Trophoblast cell (in vitro differentiated cells and primary cell): ENCODE data around the gene CFDP1.

Experiments
- DNase-seq, 2 donors: peaks; one replicate each; pipeline ENCODE4 v3.0.0-alpha.2; 2016
- H2AFZ ChIP-seq: 2 replicates; pipeline ENCODE4 v1.6.1; 2013; ENCODE audit warnings: low read length, moderate library complexity, mild to moderate bottlenecking; ENCODE audit not compliant: insufficient read depth, poor library complexity
- H2AK5ac ChIP-seq: 2 replicates; pipeline ENCODE4 v1.6.1; 2013; ENCODE audit warnings: mild to moderate bottlenecking, low read length
- H2BK120ac ChIP-seq: 2 replicates; pipeline ENCODE4 v1.6.1; 2013; ENCODE audit warnings: low read length, mild to moderate bottlenecking, moderate library complexity; ENCODE audit not compliant: insufficient read depth, poor library complexity
- H2BK12ac ChIP-seq: 2 replicates; pipeline ENCODE4 v1.6.1; 2013; ENCODE audit warnings: mild to moderate bottlenecking, low read length, moderate library complexity
- H2BK5ac ChIP-seq: 2 replicates; pipeline ENCODE4 v1.6.1; 2013; ENCODE audit warnings: low read length, low read depth, moderate library complexity, mild to moderate bottlenecking; ENCODE audit not compliant: poor library complexity
- H3K14ac ChIP-seq: 2 replicates; pipeline ENCODE4 v1.6.1; 2013; ENCODE audit warnings: mild to moderate bottlenecking, low read length
- H3K18ac ChIP-seq: 2 replicates; pipeline ENCODE4 v1.6.1; 2013; ENCODE audit warnings: mild to moderate bottlenecking, low read length
- H3K23ac ChIP-seq: 2 replicates; pipeline ENCODE4 v1.6.1; 2013; ENCODE audit warnings: low read length
- H3K27ac ChIP-seq: 2 replicates; pipeline ENCODE4 v1.5.1; 2013; ENCODE audit warnings: low read depth, mild to moderate bottlenecking, inconsistent platforms, low read length, moderate library complexity
- H3K27me3 ChIP-seq: 2 replicates; pipeline ENCODE4 v1.6.1; 2013; ENCODE audit warnings: inconsistent platforms, mild to moderate bottlenecking, low read length, moderate library complexity; ENCODE audit not compliant: insufficient read depth
- H3K36me3 ChIP-seq, 2 experiments: 1 replicate in 1 of 2; 2 replicates in 1 of 2; pipeline ENCODE4 v1.6.1; 2013; ENCODE audit warnings: low read length in 2 of 2, mild to moderate bottlenecking in 2 of 2, moderate library complexity in 1 of 2; ENCODE audit not compliant: insufficient read depth in 2 of 2, control insufficient read depth in 1 of 2
- H3K4ac ChIP-seq: 2 replicates; pipeline ENCODE4 v1.6.1; 2013; ENCODE audit warnings: low read depth, mild to moderate bottlenecking, low read length, moderate library complexity
- H3K4me1 ChIP-seq, 2 experiments: 1 replicate in 1 of 2; 2 replicates in 1 of 2; pipeline ENCODE4 v1.6.1; 2013; ENCODE audit warnings: low read length in 2 of 2, mild to moderate bottlenecking in 2 of 2, moderate library complexity in 1 of 2; ENCODE audit not compliant: insufficient read depth in 2 of 2, control insufficient read depth in 1 of 2
- H3K4me2 ChIP-seq: 2 replicates; pipeline ENCODE4 v1.6.1; 2013; ENCODE audit warnings: inconsistent platforms, mild to moderate bottlenecking, low read length, moderate library complexity
- H3K4me3 ChIP-seq: 2 replicates; pipeline ENCODE4 v1.5.1; 2013; ENCODE audit warnings: mild to moderate bottlenecking, low read depth, low read length, inconsistent platforms
- H3K79me1 ChIP-seq: one replicate; pipeline ENCODE4 v1.6.1; 2013; ENCODE audit warnings: low read length
- H3K79me2 ChIP-seq: 2 replicates; pipeline ENCODE4 v1.6.1; 2013; ENCODE audit warnings: low read length, mild to moderate bottlenecking; ENCODE audit not compliant: control insufficient read depth, insufficient read depth, poor library complexity
- H3K9ac ChIP-seq: 2 replicates; pipeline ENCODE4 v1.6.1; 2013; ENCODE audit warnings: mild to moderate bottlenecking, low read length
- H3K9me3 ChIP-seq: 2 replicates; pipeline ENCODE4 v1.6.1; 2013; ENCODE audit warnings: low read depth, mild to moderate bottlenecking, control low read depth, inconsistent platforms, low read length; ENCODE audit not compliant: insufficient read depth
- H4K12ac ChIP-seq: 2 replicates; pipeline ENCODE4 v1.6.1; 2013; ENCODE audit warnings: low read depth, mild to moderate bottlenecking, low read length, moderate library complexity
- H4K8ac ChIP-seq: 2 replicates; pipeline ENCODE4 v1.6.1; 2013; ENCODE audit warnings: low read depth, mild to moderate bottlenecking, low read length, moderate library complexity
- H4K91ac ChIP-seq: one replicate; pipeline ENCODE4 v1.6.1; 2013; ENCODE audit warnings: low read depth, mild to moderate bottlenecking, low read length, moderate library complexity
- WGBS: extraction: QIAGEN DNeasy Blood & Tissue Kit; methylation state at CpG from one replicate; pipeline ENCODE4 v1.1.7; 2013; ENCODE audit warnings: missing lambda C conversion rate; ENCODE audit not compliant: insufficient read length, insufficient coverage; ENCODE audit errors: extremely low coverage; 5-methylcytosine and 5-hydroxymethylcytosine counted together

CFDP1 gene

DNA sequence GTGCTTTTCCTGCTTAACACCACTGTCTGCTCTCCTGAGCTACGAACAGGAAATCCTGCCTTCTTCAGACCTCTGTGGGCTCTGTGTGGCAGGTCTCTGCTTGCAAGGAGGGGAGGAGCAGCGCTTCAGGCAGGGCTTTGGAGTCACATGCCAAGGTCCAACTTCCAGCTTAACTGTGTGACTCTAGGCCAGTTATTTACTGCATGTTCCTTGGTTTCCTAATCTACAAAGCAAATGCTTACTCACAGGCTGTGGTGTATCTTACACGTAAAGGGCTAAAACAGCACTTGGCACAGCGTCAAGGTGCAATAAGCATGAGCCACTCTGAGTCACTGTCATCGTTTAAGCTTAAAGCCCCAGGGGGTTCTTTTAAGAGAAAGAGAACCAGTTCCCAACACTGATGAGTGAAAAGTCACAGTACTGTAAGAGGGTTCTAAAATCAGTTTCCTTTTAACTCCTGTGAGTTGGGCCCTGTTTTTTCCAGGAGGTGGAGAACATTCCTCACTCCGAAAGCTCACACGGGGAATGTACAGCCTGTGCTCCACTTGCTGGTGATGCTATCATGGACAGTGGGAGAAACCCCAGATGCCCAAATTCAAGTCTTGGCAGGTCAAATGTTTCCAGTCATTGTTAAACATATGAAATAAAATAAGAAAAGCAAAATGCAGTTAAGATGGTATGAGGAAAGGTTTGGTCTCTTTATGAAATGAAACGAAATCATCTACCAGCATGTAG lies 127.8 kb downstream of the CFDP1 start:
- Histone ChIP-seq H3K4me2 (peak overlapping the region; percentile 1), H3K18ac (no peak overlapping the region), H2AFZ (no peak overlapping the region), H4K91ac (peak overlapping the region; percentile 50), H3K14ac (no peak overlapping the region), H3K9me3 (no peaks in the 10 kb centered on the region), H3K79me2 (peaks cover 7% of the 10 kb centered on the region), H3K27ac (peak overlapping the region; percentile 89), H3K79me1 (peaks cover 21% of the 10 kb centered on the region), H4K12ac (no peak overlapping the region), H2BK5ac (peak overlapping the region; percentile 85), H4K8ac (peak overlapping the region; percentile 30), H3K27me3 (no peaks in the 10 kb centered on the region), H3K36me3 (peaks cover 5% of the 10 kb centered on the region in 2 experiments), H3K9ac (no peak overlapping the region), H2BK12ac (peak overlapping the region; percentile 85), H3K4me3 (no peak overlapping the region), H2BK120ac (peak overlapping the region; percentile 75), H2AK5ac (no peak overlapping the region), H3K4ac (no peak overlapping the region), H3K4me1 (peaks cover 24 to 33% of the 10 kb centered on the region in 2 experiments), H3K23ac (no peak overlapping the region)
- WGBS: no CpG with 5 or more reads among the region's 8 CpGs
- peak; percentile 96 to 99 for DNase-seq

DNA sequence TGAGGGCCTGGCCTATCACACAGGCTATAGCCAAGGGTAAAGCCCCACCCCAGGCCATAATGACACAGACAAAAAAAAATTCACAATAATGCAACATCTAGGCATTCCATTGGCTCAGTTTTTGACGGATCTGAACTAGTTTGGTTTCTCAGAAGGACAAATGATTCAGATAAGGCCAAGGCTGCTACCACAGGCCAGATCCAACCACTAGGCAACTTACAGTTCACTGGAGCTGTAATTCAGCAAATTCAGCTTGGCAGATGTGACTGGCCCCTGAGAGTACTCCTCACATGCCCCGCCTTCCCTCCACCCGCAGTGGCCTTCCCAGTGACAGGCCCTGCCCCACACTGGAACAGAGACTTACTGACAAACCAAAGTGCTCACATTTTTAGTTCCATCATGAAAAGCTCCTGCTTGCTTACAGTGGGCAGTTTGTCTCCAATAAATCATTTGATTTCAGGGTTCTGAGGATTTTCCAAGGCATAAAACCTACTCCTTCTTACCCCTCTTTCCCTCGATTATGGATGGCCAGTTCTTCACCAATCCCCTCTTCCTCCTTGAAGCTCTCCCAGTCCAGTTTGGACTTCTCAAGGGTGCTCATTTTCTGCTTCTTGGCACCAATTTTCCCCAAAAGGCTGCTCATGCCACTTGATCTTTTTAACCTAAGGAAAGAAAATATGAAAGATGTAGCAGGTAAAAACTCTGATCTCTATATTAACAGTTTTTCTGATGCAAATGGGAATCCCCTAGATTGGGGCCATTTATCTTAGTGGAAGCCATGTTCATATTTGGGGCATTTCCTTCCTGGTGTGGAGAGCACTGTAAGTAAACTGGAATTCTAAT lies 128.6 kb downstream of the CFDP1 start:
- no peak overlapping the region for H3K9ac ChIP-seq
- peaks cover 24 to 30% of the 10 kb centered on the region in 2 experiments for H3K4me1 ChIP-seq
- DNase-seq: peak; percentile 92 to 95
- H3K27me3 ChIP-seq: no peaks in the 10 kb centered on the region
- no peak overlapping the region for H3K4me3 ChIP-seq
- H4K91ac ChIP-seq: peak overlapping the region; percentile 85
- H2AK5ac ChIP-seq: peak overlapping the region; percentile 79
- H3K9me3 ChIP-seq: no peaks in the 10 kb centered on the region
- H3K14ac ChIP-seq: peak overlapping the region; percentile 94
- peak overlapping the region; percentile 71 for H4K12ac ChIP-seq
- peak overlapping the region; percentile 76 for H3K18ac ChIP-seq
- peak overlapping the region; percentile 15 for H3K4ac ChIP-seq
- H3K79me2 ChIP-seq: peaks cover 7% of the 10 kb centered on the region
- H2BK12ac ChIP-seq: peak overlapping the region; percentile 80
- no CpG with 5 or more reads among the region's 4 CpGs for WGBS
- peaks cover 21% of the 10 kb centered on the region for H3K79me1 ChIP-seq
- no peak overlapping the region for H2AFZ ChIP-seq
- no peak overlapping the region for H3K23ac ChIP-seq
- peaks cover 8 to 9% of the 10 kb centered on the region in 2 experiments for H3K36me3 ChIP-seq
- peak overlapping the region; percentile 89 for H3K27ac ChIP-seq
- H2BK5ac ChIP-seq: peak overlapping the region; percentile 84
- peak overlapping the region; percentile 84 for H2BK120ac ChIP-seq
- H3K4me2 ChIP-seq: peak overlapping the region; percentile 26
- peak overlapping the region; percentile 54 for H4K8ac ChIP-seq

DNA sequence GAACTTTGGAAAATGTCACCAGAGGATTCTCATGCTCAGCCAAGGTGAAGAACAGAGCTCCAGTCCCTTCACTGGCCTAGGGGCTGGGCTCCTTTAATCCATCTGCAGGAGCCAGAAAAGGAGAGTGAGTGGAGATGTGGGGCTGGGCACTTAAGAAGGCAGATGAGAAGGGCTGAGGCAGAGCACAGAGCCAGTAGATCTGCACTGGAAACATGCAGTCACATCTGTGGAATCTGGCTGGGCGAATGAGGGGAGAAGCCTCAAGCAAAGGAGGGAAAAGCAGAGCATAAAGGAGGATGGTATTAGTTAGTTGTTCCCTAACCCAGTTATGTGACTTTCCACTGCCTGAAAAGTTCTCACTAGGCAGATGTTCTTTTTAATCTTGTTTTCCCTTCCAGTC lies 131.5 kb downstream of the CFDP1 start:
- Histone ChIP-seq H3K14ac (no peak overlapping the region), H3K9me3 (no peaks in the 10 kb centered on the region), H3K27ac (no peak overlapping the region), H3K79me2 (peaks cover 7% of the 10 kb centered on the region), H2AFZ (no peak overlapping the region), H3K4me2 (no peak overlapping the region), H2BK5ac (no peak overlapping the region), H4K12ac (no peak overlapping the region), H2BK120ac (no peak overlapping the region), H3K79me1 (peaks cover 21% of the 10 kb centered on the region), H3K18ac (no peak overlapping the region), H3K4me1 (peaks cover 26 to 35% of the 10 kb centered on the region in 2 experiments), H3K4me3 (no peak overlapping the region), H3K36me3 (peaks cover 14 to 16% of the 10 kb centered on the region in 2 experiments), H2AK5ac (no peak overlapping the region), H4K91ac (no peak overlapping the region), H3K27me3 (no peaks in the 10 kb centered on the region), H3K4ac (no peak overlapping the region), H3K23ac (no peak overlapping the region), H2BK12ac (no peak overlapping the region), H4K8ac (no peak overlapping the region), H3K9ac (no peak overlapping the region)
- WGBS: no CpG with 5 or more reads among the region's 1 CpG
- DNase-seq: no peak

DNA sequence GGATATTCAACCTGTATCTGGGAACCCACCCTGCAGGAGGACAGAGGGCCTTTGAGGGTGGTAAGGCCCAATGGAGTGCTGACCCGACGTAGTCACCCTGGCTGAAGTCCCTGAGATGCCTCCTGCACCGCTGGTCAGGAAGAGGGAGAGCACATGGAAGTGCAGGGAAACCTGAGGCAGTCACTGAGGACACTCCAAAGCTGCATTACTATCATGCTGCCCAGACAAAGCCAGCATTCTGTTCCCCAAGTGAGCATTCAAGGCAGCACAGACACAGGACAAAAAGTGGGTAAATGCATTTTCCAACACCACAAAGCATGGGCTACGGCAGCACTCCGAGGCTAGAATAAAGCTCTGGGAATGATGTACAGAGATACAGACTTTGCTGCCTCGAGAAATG lies 135.0 kb downstream of the CFDP1 start:
- H3K9ac ChIP-seq: no peak overlapping the region
- no peak overlapping the region for H3K27ac ChIP-seq
- no peak for DNase-seq
- peak overlapping the region; percentile 43 for H4K8ac ChIP-seq
- no peak overlapping the region for H2BK5ac ChIP-seq
- no peaks in the 10 kb centered on the region for H3K79me2 ChIP-seq
- H3K4me1 ChIP-seq: peaks cover 7 to 16% of the 10 kb centered on the region in 2 experiments
- H4K12ac ChIP-seq: no peak overlapping the region
- no peaks in the 10 kb centered on the region for H3K9me3 ChIP-seq
- H3K36me3 ChIP-seq: peaks cover 16 to 19% of the 10 kb centered on the region in 2 experiments
- H2AFZ ChIP-seq: no peak overlapping the region
- H2BK12ac ChIP-seq: no peak overlapping the region
- H3K79me1 ChIP-seq: no peaks in the 10 kb centered on the region
- WGBS: no CpG with 5 or more reads among the region's 6 CpGs
- no peaks in the 10 kb centered on the region for H3K27me3 ChIP-seq
- no peak overlapping the region for H3K4ac ChIP-seq
- no peak overlapping the region for H3K23ac ChIP-seq
- H3K4me3 ChIP-seq: no peak overlapping the region
- no peak overlapping the region for H3K4me2 ChIP-seq
- H2BK120ac ChIP-seq: no peak overlapping the region
- no peak overlapping the region for H4K91ac ChIP-seq
- H3K18ac ChIP-seq: peak overlapping the region; percentile 16
- H2AK5ac ChIP-seq: no peak overlapping the region
- no peak overlapping the region for H3K14ac ChIP-seq
